Measurements from ENCODE around the gene SEH1L.

DNA sequence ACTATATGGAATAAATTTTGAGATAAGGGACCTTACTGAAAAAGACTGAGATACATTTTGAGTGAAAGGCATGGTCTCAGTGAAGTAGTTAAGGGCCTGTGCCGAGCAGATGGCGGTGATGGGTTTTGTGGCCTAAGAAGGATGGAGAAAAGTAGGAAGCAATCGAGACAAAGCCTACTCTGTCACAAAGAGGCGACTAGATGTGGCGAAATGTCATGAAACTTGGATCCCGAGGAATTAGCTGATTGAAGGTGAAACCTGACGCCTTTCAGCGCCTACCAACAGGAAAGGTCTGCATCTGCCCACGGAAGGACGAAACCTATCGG is 42.8 kb downstream of the SEH1L start:
- TF ChIP-seq CTCF (IDR thresholded peaks at IDR 0.05) (no peak), POLR2A (IDR thresholded peaks at IDR 0.05) (no peak), POLR2AphosphoS5 (IDR thresholded peaks at IDR 0.05) (no peak), EP300 (IDR thresholded peaks at IDR 0.05; ENCODE audit: low read depth) (no peak)

Measured in transverse colon (tissue), 4 donors.